Measurements from ENCODE around the gene HRH2. TPM values are rescaled to one million over a fixed set of nuclear protein-coding genes. Genes with fewer than 3 reads are reported as not detected.
"Not testable (repeated sequence)": the region's sequence is repeated elsewhere in the genome, so short reads cannot be mapped to it uniquely, and the experiment has no call there.

Gene HRH2
- 1.4 TPM for total RNA-seq

- no peak for DNase-seq (ENCODE audit: low spot score)
These were observed at the start of gene HRH2 for GRCh38 chr5:175657593-175658271. Gene HRH2 (plus strand): TSS chr5:175658071. CDS start chr5:175683234, 25,163 bp downstream.

GRCh38 chr5:175609526-175609925, 48.3 kb upstream of the HRH2 start:
- no peak for DNase-seq (ENCODE audit: low spot score)

GRCh38 chr5:175610381-175610780, 47.5 kb upstream of the HRH2 start:
- no peak for DNase-seq (ENCODE audit: low spot score)

- DNase-seq (ENCODE audit: low spot score) = no peak
These were observed 47.0 kb upstream of the HRH2 start for GRCh38 chr5:175610898-175611297.

GRCh38 chr5:175614223-175614815, 43.6 kb upstream of the HRH2 start:
- no peak for DNase-seq (ENCODE audit: low spot score)

- DNase-seq (ENCODE audit: low spot score) = no peak
These were observed 43.0 kb upstream of the HRH2 start for GRCh38 chr5:175614861-175615260.

- no peak for DNase-seq (ENCODE audit: low spot score)
These were observed 41.8 kb upstream of the HRH2 start for GRCh38 chr5:175616083-175616482.

GRCh38 chr5:175616527-175616926, 41.3 kb upstream of the HRH2 start:
- not testable (repeated sequence) for DNase-seq (ENCODE audit: low spot score)

GRCh38 chr5:175617447-175617846, 40.4 kb upstream of the HRH2 start:
- no peak for DNase-seq (ENCODE audit: low spot score)

- DNase-seq (ENCODE audit: low spot score) = no peak
These were observed 37.3 kb upstream of the HRH2 start for GRCh38 chr5:175620527-175620926.

- no peak for DNase-seq (ENCODE audit: low spot score)
These were observed 35.9 kb upstream of the HRH2 start for GRCh38 chr5:175621971-175622370.

GRCh38 chr5:175623088-175623487, 34.8 kb upstream of the HRH2 start:
- DNase-seq (ENCODE audit: low spot score) = no peak

GRCh38 chr5:175624316-175624715, 33.6 kb upstream of the HRH2 start:
- DNase-seq (ENCODE audit: low spot score) = no peak

- no peak for DNase-seq (ENCODE audit: low spot score)
These were observed 30.9 kb upstream of the HRH2 start for GRCh38 chr5:175627005-175627404.

- DNase-seq (ENCODE audit: low spot score) = no peak
These were observed 30.1 kb upstream of the HRH2 start for GRCh38 chr5:175627739-175628138.

- DNase-seq (ENCODE audit: low spot score) = no peak
These were observed 29.2 kb upstream of the HRH2 start for GRCh38 chr5:175628668-175629067.

- DNase-seq (ENCODE audit: low spot score) = no peak
These were observed 28.6 kb upstream of the HRH2 start for GRCh38 chr5:175629261-175629660.

GRCh38 chr5:175629793-175630192, 28.1 kb upstream of the HRH2 start:
- DNase-seq (ENCODE audit: low spot score) = no peak

GRCh38 chr5:175635854-175636584, 21.9 kb upstream of the HRH2 start:
- no peak for DNase-seq (ENCODE audit: low spot score)

- no peak for DNase-seq (ENCODE audit: low spot score)
These were observed 19.6 kb upstream of the HRH2 start for GRCh38 chr5:175638305-175638704.

GRCh38 chr5:175640106-175640775, 17.6 kb upstream of the HRH2 start:
- no peak for DNase-seq (ENCODE audit: low spot score)

GRCh38 chr5:175642998-175643397, 14.9 kb upstream of the HRH2 start:
- DNase-seq (ENCODE audit: low spot score) = no peak
